HUES6 (cell line): Measurements from ENCODE around the gene PCDH8.

Experiments used
- H3K27ac ChIP-seq: 2 replicates; pipeline ENCODE4 v1.7.0; 2013; ENCODE audit warnings: low read depth, mild to moderate bottlenecking, low read length, inconsistent platforms
- H3K27me3 ChIP-seq: 2 replicates; pipeline ENCODE4 v1.6.1; 2013; ENCODE audit warnings: low read length; ENCODE audit not compliant: control insufficient read depth, insufficient read depth
- H3K36me3 ChIP-seq: 2 replicates; pipeline ENCODE4 v1.6.1; 2013; ENCODE audit warnings: low read length; ENCODE audit not compliant: control insufficient read depth, insufficient read depth
- H3K4me1 ChIP-seq: 2 replicates; pipeline ENCODE4 v1.6.1; 2013; ENCODE audit warnings: low read length; ENCODE audit not compliant: control insufficient read depth, insufficient read depth
- H3K4me3 ChIP-seq: 2 replicates; pipeline ENCODE4 v1.5.1; 2013; ENCODE audit warnings: low read depth, low read length
- H3K9ac ChIP-seq: one replicate; pipeline ENCODE4 v1.6.1; 2013; ENCODE audit warnings: mild to moderate bottlenecking, low read length
- H3K9me3 ChIP-seq: 2 replicates; pipeline ENCODE4 v1.6.1; 2013; ENCODE audit warnings: low read depth, low read length; ENCODE audit not compliant: control insufficient read depth, insufficient read depth

Gene PCDH8

GRCh38 chr13:52810526-52810925 lies 37.9 kb downstream of the PCDH8 start:
- no peaks in the 10 kb centered on the region for H3K9me3 ChIP-seq
- H3K4me3 ChIP-seq = no peak overlapping the region
- peaks cover 11% of the 10 kb centered on the region for H3K4me1 ChIP-seq
- H3K27ac ChIP-seq = no peak overlapping the region
- H3K36me3 ChIP-seq = no peaks in the 10 kb centered on the region
- H3K9ac ChIP-seq = no peak overlapping the region
- H3K27me3 ChIP-seq = no peaks in the 10 kb centered on the region

GRCh38 chr13:52810011-52810410 lies 38.4 kb downstream of the PCDH8 start:
- no peaks in the 10 kb centered on the region for H3K27me3 ChIP-seq
- H3K27ac ChIP-seq = no peak overlapping the region
- H3K4me1 ChIP-seq = peaks cover 11% of the 10 kb centered on the region
- no peaks in the 10 kb centered on the region for H3K36me3 ChIP-seq
- H3K9me3 ChIP-seq = no peaks in the 10 kb centered on the region
- H3K4me3 ChIP-seq = no peak overlapping the region
- no peak overlapping the region for H3K9ac ChIP-seq

- H3K27ac ChIP-seq = no peak overlapping the region
- peaks cover 11% of the 10 kb centered on the region for H3K4me1 ChIP-seq
- no peaks in the 10 kb centered on the region for H3K36me3 ChIP-seq
- H3K9ac ChIP-seq = no peak overlapping the region
- H3K9me3 ChIP-seq = no peaks in the 10 kb centered on the region
- no peak overlapping the region for H3K4me3 ChIP-seq
- no peaks in the 10 kb centered on the region for H3K27me3 ChIP-seq
Measured at GRCh38 chr13:52809310-52809769, 39.1 kb downstream of the PCDH8 start.

GRCh38 chr13:52808842-52809219 lies 39.6 kb downstream of the PCDH8 start:
- Histone ChIP-seq H3K4me1 (peaks cover 11% of the 10 kb centered on the region), H3K36me3 (no peaks in the 10 kb centered on the region), H3K27me3 (no peaks in the 10 kb centered on the region), H3K27ac (no peak overlapping the region), H3K4me3 (no peak overlapping the region), H3K9ac (no peak overlapping the region), H3K9me3 (no peaks in the 10 kb centered on the region)

- Histone ChIP-seq H3K36me3 (no peaks in the 10 kb centered on the region), H3K27ac (no peak overlapping the region), H3K4me1 (peaks cover 11% of the 10 kb centered on the region), H3K4me3 (no peak overlapping the region), H3K27me3 (no peaks in the 10 kb centered on the region), H3K9me3 (no peaks in the 10 kb centered on the region), H3K9ac (no peak overlapping the region)
Measured at GRCh38 chr13:52806029-52806428, 42.4 kb downstream of the PCDH8 start.

- no peaks in the 10 kb centered on the region for H3K9me3 ChIP-seq
Measured at GRCh38 chr13:52804202-52804641, 44.2 kb downstream of the PCDH8 start.

GRCh38 chr13:52800856-52801255 lies 47.6 kb downstream of the PCDH8 start:
- Histone ChIP-seq H3K36me3 (no peaks in the 10 kb centered on the region), H3K9ac (no peak overlapping the region), H3K27me3 (no peaks in the 10 kb centered on the region), H3K4me3 (no peak overlapping the region), H3K9me3 (no peaks in the 10 kb centered on the region), H3K4me1 (no peaks in the 10 kb centered on the region), H3K27ac (no peak overlapping the region)

More at GRCh38 chr13:52804202-52804641, 44.2 kb downstream of the PCDH8 start:
- no peak overlapping the region for H3K27ac ChIP-seq
- H3K27me3 ChIP-seq = no peaks in the 10 kb centered on the region
- H3K36me3 ChIP-seq = no peaks in the 10 kb centered on the region
- H3K4me3 ChIP-seq = no peak overlapping the region
- no peak overlapping the region for H3K9ac ChIP-seq
- H3K4me1 ChIP-seq = peaks cover 11% of the 10 kb centered on the region

GRCh38 chr13:52798770-52799430 lies 49.5 kb downstream of the PCDH8 start:
- no peak overlapping the region for H3K9ac ChIP-seq
- H3K9me3 ChIP-seq = no peaks in the 10 kb centered on the region
- no peak overlapping the region for H3K27ac ChIP-seq
- H3K4me1 ChIP-seq = no peaks in the 10 kb centered on the region
- no peaks in the 10 kb centered on the region for H3K36me3 ChIP-seq
- H3K4me3 ChIP-seq = no peak overlapping the region
- H3K27me3 ChIP-seq = no peaks in the 10 kb centered on the region

GRCh38 chr13:52797176-52797575 lies 51.3 kb downstream of the PCDH8 start:
- no peak overlapping the region for H3K27ac ChIP-seq
- H3K36me3 ChIP-seq = no peaks in the 10 kb centered on the region
- no peak overlapping the region for H3K9ac ChIP-seq
- H3K27me3 ChIP-seq = no peaks in the 10 kb centered on the region
- no peaks in the 10 kb centered on the region for H3K9me3 ChIP-seq
- no peaks in the 10 kb centered on the region for H3K4me1 ChIP-seq
- H3K4me3 ChIP-seq = no peak overlapping the region

GRCh38 chr13:52794589-52794988 lies 53.9 kb downstream of the PCDH8 start:
- Histone ChIP-seq H3K36me3 (no peaks in the 10 kb centered on the region), H3K4me3 (no peak overlapping the region), H3K27me3 (no peaks in the 10 kb centered on the region), H3K9me3 (no peaks in the 10 kb centered on the region), H3K4me1 (no peaks in the 10 kb centered on the region), H3K27ac (no peak overlapping the region), H3K9ac (no peak overlapping the region)

- H3K27ac ChIP-seq = no peak overlapping the region
- no peaks in the 10 kb centered on the region for H3K4me1 ChIP-seq
- no peaks in the 10 kb centered on the region for H3K9me3 ChIP-seq
- no peak overlapping the region for H3K4me3 ChIP-seq
- no peak overlapping the region for H3K9ac ChIP-seq
- no peaks in the 10 kb centered on the region for H3K36me3 ChIP-seq
- no peaks in the 10 kb centered on the region for H3K27me3 ChIP-seq
Measured at GRCh38 chr13:52793515-52794061, 54.9 kb downstream of the PCDH8 start.
